NT2/D1 (cell line): Measurements from ENCODE around the gene ADPRM.

Source experiments
- SUZ12 ChIP-seq: IDR thresholded peaks from 2 replicates; pipeline ENCODE4 v1.6.1; 2011; ENCODE audit not compliant: insufficient read length, insufficient read depth; ENCODE audit errors: extremely low read depth
- YY1 ChIP-seq: IDR thresholded peaks from 2 replicates; pipeline ENCODE4 v1.6.1; 2011; ENCODE audit not compliant: insufficient read length, insufficient read depth
- ZNF274 ChIP-seq: IDR thresholded peaks from 2 replicates; pipeline ENCODE4 v1.6.1; 2011; ENCODE audit warnings: mild to moderate bottlenecking, low read depth, low read length

GRCh38 chr17:10757647-10758046 lies 60.3 kb downstream of the ADPRM start:
- TF ChIP-seq YY1 (no peak), ZNF274 (no peak), SUZ12 (no peak)
